22Rv1 (cell line): Measurements from ENCODE around the gene LGALS1.

Experiments
- CTCF ChIP-seq: fragments of 450-650 bp; IDR thresholded peaks from 2 replicates; pipeline ENCODE4 v1.5.1; 2017; ENCODE audit warnings: mild to moderate bottlenecking
- ZFX ChIP-seq: fragments of 450-650 bp; IDR thresholded peaks from 2 replicates; pipeline ENCODE4 v1.6.1; 2017; ENCODE audit warnings: antibody characterized with exemption, borderline replicate concordance

- no peak for TF ChIP-seq CTCF
- TF ChIP-seq ZFX: no peak
Observed at GRCh38 chr22:37692627-37693285, 17.3 kb downstream of the LGALS1 start.
